CD4-positive, alpha-beta T cell (primary cell): ENCODE data around the gene CD8A. TPM values are rescaled to one million over a fixed set of nuclear protein-coding genes. Genes with fewer than 3 reads are reported as not detected.

ENCODE experiments used
- ATAC-seq: fragments of 200-7000 bp; cut with Tn5 transposase; one replicate; pipeline ENCODE4 v1.10.0; 2022; ENCODE audit warnings: mild to moderate bottlenecking; ENCODE audit not compliant: poor library complexity
- CTCF ChIA-PET: fragments of 350-600 bp; sonication (Branson Sonifier 250); formaldehyde crosslinking; loops from one replicate; lab custom pipeline; 2021; ENCODE audit warnings: antibody characterized with exemption, inconsistent platforms; lab: Charles Lee
- POLR2A ChIA-PET: fragments of 350-600 bp; sonication (Branson Sonifier 250); formaldehyde crosslinking; loops from one replicate; lab custom pipeline; 2021; ENCODE audit warnings: antibody characterized with exemption, inconsistent platforms; lab: Charles Lee
- DNase-seq, 14 experiments: peaks; one replicate each; pipeline ENCODE4 v3.0.0-alpha.2; 2013 to 2020; ENCODE audit warnings: mixed read lengths in 2 of 14
- H3K27ac ChIP-seq, 2 donors: one replicate each; pipeline versions ENCODE4 v1.5.1 to v1.7.0; 2013; ENCODE audit warnings: low read length in 2 of 2, low read depth in 1 of 2, mild to moderate bottlenecking in 1 of 2
- H3K27me3 ChIP-seq, 2 experiments: 1 replicate in 1 of 2; 2 replicates in 1 of 2; pipeline versions ENCODE4 v1.6.1 to v1.7.0; 2013; ENCODE audit warnings: low read length in 2 of 2, control low read depth in 1 of 2, mild to moderate bottlenecking in 1 of 2, moderate library complexity in 1 of 2; ENCODE audit not compliant: insufficient read depth in 2 of 2, control insufficient read depth in 1 of 2
- H3K36me3 ChIP-seq: one replicate; pipeline ENCODE4 v1.6.1; 2013; ENCODE audit warnings: low read length, control low read depth; ENCODE audit not compliant: insufficient read depth
- H3K4me1 ChIP-seq: one replicate; pipeline ENCODE4 v1.6.1; 2013; ENCODE audit warnings: low read length, control low read depth; ENCODE audit not compliant: insufficient read depth
- H3K4me3 ChIP-seq: one replicate; pipeline ENCODE4 v1.5.1; 2013; ENCODE audit warnings: mild to moderate bottlenecking, low read length, moderate library complexity
- H3K9me3 ChIP-seq, 2 experiments: 1 replicate in 1 of 2; 2 replicates in 1 of 2; pipeline versions ENCODE4 v1.6.1 to v1.7.0; 2013; ENCODE audit warnings: low read length in 2 of 2, mild to moderate bottlenecking in 2 of 2, control low read depth in 1 of 2, moderate library complexity in 1 of 2; ENCODE audit not compliant: control insufficient read depth in 1 of 2, insufficient read depth in 1 of 2
- H3K27ac Mint-ChIP-seq: one replicate; pipeline ENCODE4 v1.8.0; 2020; ENCODE audit warnings: mixed read lengths
- H3K27me3 Mint-ChIP-seq: one replicate; pipeline ENCODE4 v1.8.0; 2021; ENCODE audit warnings: mixed read lengths
- H3K36me3 Mint-ChIP-seq: one replicate; pipeline ENCODE4 v1.8.0; 2021; ENCODE audit warnings: low read depth, mixed read lengths
- H3K4me1 Mint-ChIP-seq: one replicate; pipeline ENCODE4 v1.8.0; 2021; ENCODE audit warnings: low read depth, mixed read lengths
- H3K4me3 Mint-ChIP-seq: one replicate; pipeline ENCODE4 v1.8.0; 2020; ENCODE audit warnings: mild to moderate bottlenecking, mixed read lengths
- H3K9me3 Mint-ChIP-seq: one replicate; pipeline ENCODE4 v1.8.0; 2020; ENCODE audit warnings: mixed read lengths
- intact Hi-C, 2 experiments: fragments of 100-400 bp; cut with DNase I in 1 of 2; cut with micrococcal nuclease in 1 of 2; formaldehyde crosslinking; loops; one replicate each; pipeline versions ENCODE4 v1.15.1 to v1.9.0; 2023 to 2025; cut with DNase I, micrococcal nuclease
- total RNA-seq, 174 experiments: library from RNA in 2 of 174; stranded (reverse) in 2 of 174; gene quantifications; one replicate each; pipeline ENCODE4 v1.2.3 and lab custom pipeline; 2021 to 2026
- TF ChIP-seq, protein P1 (sequence below): fragments of 200-600 bp; IDR thresholded peaks from one replicate; pipeline ENCODE4 v1.8.0; 2022; ENCODE audit warnings: antibody characterized with exemption, mild to moderate bottlenecking

The CD8A gene
- total RNA-seq, 2 experiments from 2014 or later: 1.3 to 2.1 TPM

GRCh38 chr2:86826951-86827350, 36.2 kb upstream of the CD8A start:
- H3K9me3 ChIP-seq: peaks cover 0 to 6% of the 10 kb centered on the region in 2 experiments
- H3K4me1 ChIP-seq: peaks cover 12% of the 10 kb centered on the region
- Mint-ChIP-seq H3K4me1 (peaks cover 22% of the 10 kb centered on the region), H3K4me3 (no peak overlapping the region), H3K9me3 (peaks cover 2% of the 10 kb centered on the region), H3K36me3 (no peaks in the 10 kb centered on the region), H3K27ac (peak overlapping the region; percentile 76), H3K27me3 (peaks cover 5% of the 10 kb centered on the region)
- H3K27me3 ChIP-seq: peaks cover 6 to 8% of the 10 kb centered on the region in 2 experiments
- no peaks in the 10 kb centered on the region for H3K36me3 ChIP-seq
- ATAC-seq (no peak), DNase-seq (no peak)
- ChIA-PET CTCF (no interaction called here), POLR2A (no interaction called here)
- TF ChIP-seq, protein P1, sequence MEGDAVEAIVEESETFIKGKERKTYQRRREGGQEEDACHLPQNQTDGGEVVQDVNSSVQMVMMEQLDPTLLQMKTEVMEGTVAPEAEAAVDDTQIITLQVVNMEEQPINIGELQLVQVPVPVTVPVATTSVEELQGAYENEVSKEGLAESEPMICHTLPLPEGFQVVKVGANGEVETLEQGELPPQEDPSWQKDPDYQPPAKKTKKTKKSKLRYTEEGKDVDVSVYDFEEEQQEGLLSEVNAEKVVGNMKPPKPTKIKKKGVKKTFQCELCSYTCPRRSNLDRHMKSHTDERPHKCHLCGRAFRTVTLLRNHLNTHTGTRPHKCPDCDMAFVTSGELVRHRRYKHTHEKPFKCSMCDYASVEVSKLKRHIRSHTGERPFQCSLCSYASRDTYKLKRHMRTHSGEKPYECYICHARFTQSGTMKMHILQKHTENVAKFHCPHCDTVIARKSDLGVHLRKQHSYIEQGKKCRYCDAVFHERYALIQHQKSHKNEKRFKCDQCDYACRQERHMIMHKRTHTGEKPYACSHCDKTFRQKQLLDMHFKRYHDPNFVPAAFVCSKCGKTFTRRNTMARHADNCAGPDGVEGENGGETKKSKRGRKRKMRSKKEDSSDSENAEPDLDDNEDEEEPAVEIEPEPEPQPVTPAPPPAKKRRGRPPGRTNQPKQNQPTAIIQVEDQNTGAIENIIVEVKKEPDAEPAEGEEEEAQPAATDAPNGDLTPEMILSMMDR: no peak
- H3K27ac ChIP-seq: no peak overlapping the region
- intact Hi-C loops: no loop called here
- H3K4me3 ChIP-seq: no peak overlapping the region

- peaks cover 0 to 11% of the 10 kb centered on the region in 2 experiments for H3K9me3 ChIP-seq
- POLR2A ChIA-PET: interaction anchor here (0.7 to 1.7 kb wide), 4 partner anchors 11 to 385 kb away, joined by 3 to 6 read pairs (median 3); partner anchors contain the start of gene KDM3A
- Mint-ChIP-seq H3K4me1 (peaks cover 22% of the 10 kb centered on the region), H3K27ac (peak overlapping the region; percentile 76), H3K9me3 (peaks cover 2% of the 10 kb centered on the region), H3K4me3 (peak overlapping the region; percentile 72), H3K27me3 (peaks cover 8% of the 10 kb centered on the region), H3K36me3 (no peaks in the 10 kb centered on the region)
- H3K4me1 ChIP-seq: peaks cover 12% of the 10 kb centered on the region
- H3K27me3 ChIP-seq: peaks cover 6 to 8% of the 10 kb centered on the region in 2 experiments
- TF ChIP-seq, protein P1: no peak
- no peaks in the 10 kb centered on the region for H3K36me3 ChIP-seq
- H3K27ac ChIP-seq: no peak overlapping the region
- CTCF ChIA-PET: no interaction called here
- peak in 6 of 14 experiments; percentile 23 to 87 (median 30) for DNase-seq
- peak overlapping the region; percentile 42 for H3K4me3 ChIP-seq
- intact Hi-C loops: no loop called here
- ATAC-seq: peak; percentile 85
These were observed 35.1 kb upstream of the CD8A start for GRCh38 chr2:86825693-86826381.

GRCh38 chr2:86825036-86825692, 34.5 kb upstream of the CD8A start:
- H3K4me3 Mint-ChIP-seq: peak overlapping the region; percentile 72
- intact Hi-C loops: no loop called here
- Histone ChIP-seq H3K4me1 (peaks cover 12% of the 10 kb centered on the region), H3K36me3 (no peaks in the 10 kb centered on the region), H3K4me3 (peak overlapping the region; percentile 42), H3K9me3 (peaks cover 0 to 11% of the 10 kb centered on the region in 2 experiments), H3K27ac (no peak overlapping the region), H3K27me3 (peaks cover 6 to 8% of the 10 kb centered on the region in 2 experiments)
- peaks cover 2% of the 10 kb centered on the region for H3K9me3 Mint-ChIP-seq
- ATAC-seq (peak; percentile 9), DNase-seq (peak in 2 of 14 experiments; percentile 7 to 39)
- H3K27ac Mint-ChIP-seq: peak overlapping the region; percentile 76
- peaks cover 22% of the 10 kb centered on the region for H3K4me1 Mint-ChIP-seq
- peaks cover 8% of the 10 kb centered on the region for H3K27me3 Mint-ChIP-seq
- no peaks in the 10 kb centered on the region for H3K36me3 Mint-ChIP-seq
- TF ChIP-seq, protein P1: no peak
- ChIA-PET CTCF (no interaction called here), POLR2A (interaction anchor here (0.7 to 1.7 kb wide), 4 partner anchors 10 to 384 kb away, joined by 3 to 6 read pairs (median 3); partner anchors contain the start of gene KDM3A)
